ENCODE measurements around the gene SLC5A12.

The SLC5A12 gene

GRCh38 chr11:26719289-26719973 is 2.4 kb downstream of the SLC5A12 start:
- DNase-seq = no peak

GRCh38 chr11:26717771-26718170 is 4.1 kb downstream of the SLC5A12 start:
- DNase-seq = no peak

GRCh38 chr11:26715133-26715532 is 6.7 kb downstream of the SLC5A12 start:
- DNase-seq = no peak

GRCh38 chr11:26712497-26712896 is 9.4 kb downstream of the SLC5A12 start:
- DNase-seq = no peak

GRCh38 chr11:26710489-26710888 is 11.4 kb downstream of the SLC5A12 start:
- DNase-seq = no peak

GRCh38 chr11:26708736-26709456 is 13.0 kb downstream of the SLC5A12 start:
- DNase-seq = no peak

- DNase-seq = no peak
Observed at GRCh38 chr11:26706181-26706580, 15.7 kb downstream of the SLC5A12 start.

- no peak for DNase-seq
Observed at GRCh38 chr11:26704249-26704648, 17.6 kb downstream of the SLC5A12 start.

- no peak for DNase-seq
Observed at GRCh38 chr11:26703411-26704191, 18.3 kb downstream of the SLC5A12 start.

- DNase-seq = no peak
Observed at GRCh38 chr11:26702406-26702805, 19.5 kb downstream of the SLC5A12 start.

- DNase-seq = no peak
Observed at GRCh38 chr11:26700574-26701235, 21.2 kb downstream of the SLC5A12 start.

- no peak for DNase-seq
Observed at GRCh38 chr11:26698224-26698623, 23.6 kb downstream of the SLC5A12 start.

GRCh38 chr11:26696330-26696729 is 25.5 kb downstream of the SLC5A12 start:
- no peak for DNase-seq

- no peak for DNase-seq
Observed at GRCh38 chr11:26688701-26689100, 33.2 kb downstream of the SLC5A12 start.

- no peak for DNase-seq
Observed at GRCh38 chr11:26687351-26687750, 34.5 kb downstream of the SLC5A12 start.

GRCh38 chr11:26677566-26677965 is 44.3 kb downstream of the SLC5A12 start:
- DNase-seq = no peak

GRCh38 chr11:26676641-26677040 is 45.2 kb downstream of the SLC5A12 start:
- DNase-seq = no peak

GRCh38 chr11:26675233-26675928 is 46.5 kb downstream of the SLC5A12 start:
- no peak for DNase-seq

- DNase-seq = no peak
Observed at GRCh38 chr11:26665946-26666345, 55.9 kb downstream of the SLC5A12 start.

- no peak for DNase-seq
Observed at GRCh38 chr11:26665036-26665435, 56.8 kb downstream of the SLC5A12 start.

- DNase-seq = no peak
Observed at GRCh38 chr11:26662916-26663315, 58.9 kb downstream of the SLC5A12 start.

GRCh38 chr11:26655287-26655686 is 66.6 kb downstream of the SLC5A12 start:
- no peak for DNase-seq

GRCh38 chr11:26651916-26652315 is 69.9 kb downstream of the SLC5A12 start:
- no peak for DNase-seq

Data from activated naive CD4-positive, alpha-beta T cell treated with anti-CD3 and anti-CD28 coated beads, Interleukin-2, amount 50 U/mL, for 16 hours (primary cell).